Ovary (tissue), 9 donors: ENCODE data around the gene SUSD2. TPM values are rescaled to one million over a fixed set of nuclear protein-coding genes. Genes with fewer than 3 reads are reported as not detected.

Experiments used
- DNase-seq, 5 donors: peaks; one replicate each; pipeline ENCODE4 v3.0.0-alpha.2; 2019 to 2020
- H3K27ac ChIP-seq, 2 donors: fragments of 200-600 bp; one replicate each; pipeline versions ENCODE4 v1.5.1 to v1.8.0; 2019 to 2022
- H3K27me3 ChIP-seq: fragments of 200-600 bp; one replicate; pipeline ENCODE4 v1.8.0; 2022
- H3K36me3 ChIP-seq: fragments of 200-600 bp; sonication (generic); one replicate; pipeline ENCODE4 v1.5.1; 2019
- H3K4me1 ChIP-seq: one replicate; pipeline ENCODE4 v1.8.1; 2013; ENCODE audit warnings: mild to moderate bottlenecking, moderate library complexity; ENCODE audit not compliant: insufficient read depth
- H3K4me3 ChIP-seq: fragments of 200-600 bp; sonication (generic); one replicate; pipeline ENCODE4 v1.5.1; 2017
- H3K9me3 ChIP-seq, 2 donors: fragments of 200-600 bp in 1 of 2; sonication (generic) in 1 of 2; one replicate each; pipeline versions ENCODE4 v1.5.1 to v1.8.1; 2013 to 2019; ENCODE audit warnings: mild to moderate bottlenecking in 1 of 2, moderate library complexity in 1 of 2
- EP300 ChIP-seq: sonication (generic); formaldehyde crosslinking; IDR thresholded peaks from one replicate; pipeline ENCODE4 v1.6.1; 2017; ENCODE audit warnings: antibody characterized with exemption
- POLR2A ChIP-seq: fragments of 450-650 bp; IDR thresholded peaks from one replicate; pipeline ENCODE4 v1.6.1; 2017; ENCODE audit warnings: antibody characterized with exemption, mild to moderate bottlenecking, moderate library complexity
- WGBS, 3 donors: extraction: QIAGEN DNeasy Blood & Tissue Kit in 1 of 3; methylation state at CpG; one replicate each; pipeline versions ENCODE4 v1.1.5 to v1.1.7; 2013 to 2017; 5-methylcytosine and 5-hydroxymethylcytosine counted together
- intact Hi-C, 4 donors: fragments of 100-400 bp; cut with DNase I; formaldehyde crosslinking; loops; one replicate each; pipeline versions ENCODE4 v1.11.0 to v1.15.1; 2022 to 2023
- polyA plus RNA-seq, 2 donors: library from polyadenylated mRNA; stranded (reverse); fragments of 200-250 nt in 1 of 2; fragments of 350-450 nt in 1 of 2; fragmentation: Illumina TruSeq in 1 of 2; extraction: RNeasy Lipid Tissue Mini Kit (QIAGEN cat#74804) in 1 of 2; gene quantifications; one replicate each; pipeline ENCODE4 v1.2.3, GENCODE V29; 2013 to 2014
- total RNA-seq, 7 donors: library from RNA; depleted of rRNA in 2 of 7; stranded (reverse); fragments of >200 nt in 2 of 7; fragmentation: NEBNext Ultra II Directional in 3 of 7; extraction: Animal tissue kit (Norgen Biotek cat#: 25700) in 3 of 7; gene quantifications; one replicate each; pipeline versions ENCODE4 v1.1.0 to v1.2.4, GENCODE V29; 2016 to 2023
- TF ChIP-seq, protein P1 (sequence below), 3 donors: fragments of 450-650 bp in 2 of 3; fragments of 200-600 bp in 1 of 3; IDR thresholded peaks; one replicate each; pipeline versions ENCODE4 v1.5.1 to v1.8.0; 2016 to 2022; ENCODE audit warnings: antibody characterized with exemption in 3 of 3, mild to moderate bottlenecking in 1 of 3
- donor health status: DM: no; HTN: no; CAD: no; lungs with moderate emphysema.
- donor health status: DM: no; HTN: no; CAD: no.
- donor health status: Bipolar disorder and iron deficiency.
- donor health status: DM: yes; HTN: yes; CAD: no.
- donor health status: DM: no; HTN: no; CAD: no.
- donor health status: DM: yes; HTN: yes; CAD: no.

The SUSD2 gene
- total and polyA plus RNA-seq, 9 donors = 0.45 to 4.1 (median 2.6) TPM

DNA sequence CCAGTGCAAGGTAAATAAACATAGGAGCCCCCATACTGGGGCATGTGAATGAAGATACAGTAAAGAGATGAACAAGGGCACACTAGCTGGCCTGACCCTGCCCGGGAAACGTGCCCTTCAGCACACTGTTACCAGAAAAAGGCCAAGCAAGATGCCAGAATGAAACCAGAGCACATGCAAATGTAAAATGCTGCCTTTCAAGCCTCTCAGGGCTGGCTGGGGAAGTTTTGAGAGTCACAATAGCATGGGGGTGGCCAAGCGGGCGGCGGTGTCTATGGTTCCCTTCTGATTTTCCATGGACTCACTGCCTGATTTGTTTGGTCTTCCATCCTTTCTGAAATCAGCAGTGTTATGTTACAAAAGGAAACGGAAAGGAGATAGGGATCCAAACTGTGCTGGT lies 18.9 kb upstream of the SUSD2 start:
- Histone ChIP-seq H3K36me3 (no peaks in the 10 kb centered on the region), H3K4me3 (no peak overlapping the region), H3K27me3 (no peaks in the 10 kb centered on the region), H3K9me3 (no peaks in the 10 kb centered on the region), H3K4me1 (peaks cover 4% of the 10 kb centered on the region), H3K27ac (no peak overlapping the region)
- intact Hi-C loops = no loop called here
- WGBS, 3 donors = 82 to 87% (median 86%) methylated on average over 6 of the region's 6 CpGs
- TF ChIP-seq EP300 (no peak), POLR2A (no peak)
- TF ChIP-seq, protein P1, sequence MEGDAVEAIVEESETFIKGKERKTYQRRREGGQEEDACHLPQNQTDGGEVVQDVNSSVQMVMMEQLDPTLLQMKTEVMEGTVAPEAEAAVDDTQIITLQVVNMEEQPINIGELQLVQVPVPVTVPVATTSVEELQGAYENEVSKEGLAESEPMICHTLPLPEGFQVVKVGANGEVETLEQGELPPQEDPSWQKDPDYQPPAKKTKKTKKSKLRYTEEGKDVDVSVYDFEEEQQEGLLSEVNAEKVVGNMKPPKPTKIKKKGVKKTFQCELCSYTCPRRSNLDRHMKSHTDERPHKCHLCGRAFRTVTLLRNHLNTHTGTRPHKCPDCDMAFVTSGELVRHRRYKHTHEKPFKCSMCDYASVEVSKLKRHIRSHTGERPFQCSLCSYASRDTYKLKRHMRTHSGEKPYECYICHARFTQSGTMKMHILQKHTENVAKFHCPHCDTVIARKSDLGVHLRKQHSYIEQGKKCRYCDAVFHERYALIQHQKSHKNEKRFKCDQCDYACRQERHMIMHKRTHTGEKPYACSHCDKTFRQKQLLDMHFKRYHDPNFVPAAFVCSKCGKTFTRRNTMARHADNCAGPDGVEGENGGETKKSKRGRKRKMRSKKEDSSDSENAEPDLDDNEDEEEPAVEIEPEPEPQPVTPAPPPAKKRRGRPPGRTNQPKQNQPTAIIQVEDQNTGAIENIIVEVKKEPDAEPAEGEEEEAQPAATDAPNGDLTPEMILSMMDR (IDR thresholded peaks at IDR 0.05) = no peak
- DNase-seq = no peak

DNA sequence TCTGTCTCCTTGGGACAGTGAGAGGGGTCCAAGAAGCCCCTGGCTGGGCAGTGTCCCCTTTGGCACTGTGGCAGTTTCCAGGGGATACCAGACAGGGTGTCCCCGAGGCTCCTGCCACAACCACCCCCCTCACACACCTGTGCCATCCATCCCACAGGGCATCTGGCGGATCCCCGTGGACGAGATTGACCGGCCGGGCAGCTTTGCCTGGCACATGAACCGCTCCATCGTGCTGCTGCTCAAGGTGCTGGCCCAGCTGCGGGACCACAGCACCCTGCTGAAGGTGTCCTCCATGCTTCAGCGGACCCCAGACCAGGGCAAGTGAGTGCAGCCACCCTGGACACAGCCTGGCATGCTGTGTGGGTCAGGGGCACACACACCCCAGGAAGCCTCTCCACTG lies 17.0 kb upstream of the SUSD2 start:
- Histone ChIP-seq H3K27me3 (no peaks in the 10 kb centered on the region), H3K4me3 (no peak overlapping the region), H3K9me3 (no peaks in the 10 kb centered on the region), H3K36me3 (no peaks in the 10 kb centered on the region), H3K4me1 (no peaks in the 10 kb centered on the region), H3K27ac (no peak overlapping the region)
- WGBS, 3 donors = 89 to 98% (median 91%) methylated on average over 7 to 10 of the region's 10 CpGs
- TF ChIP-seq EP300 (no peak), POLR2A (no peak)
- TF ChIP-seq, protein P1 (IDR thresholded peaks at IDR 0.05) = no peak
- no peak for DNase-seq
- intact Hi-C loops = no loop called here

DNA sequence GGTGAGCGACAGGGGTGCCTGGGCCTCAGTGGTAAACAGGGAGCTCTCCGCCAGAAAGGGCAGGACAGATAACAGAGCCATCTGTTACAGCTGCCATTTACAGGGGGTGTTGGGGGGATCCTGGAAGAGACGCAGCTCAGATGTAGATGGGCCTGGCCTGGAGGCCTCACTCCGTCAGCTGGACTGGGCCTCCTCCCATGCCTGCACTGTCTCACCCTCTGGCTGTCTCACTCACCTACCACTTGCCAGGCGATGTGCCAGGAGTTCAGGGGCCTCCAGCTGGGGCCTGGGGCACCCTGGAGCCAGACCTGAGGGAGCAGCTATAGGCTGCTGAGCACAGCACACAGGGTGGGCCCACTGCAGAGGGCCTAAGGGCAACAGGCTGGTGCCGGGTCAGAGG lies 16.3 kb upstream of the SUSD2 start:
- intact Hi-C loops = no loop called here
- 74 to 84% (median 81%) methylated on average over 6 of the region's 6 CpGs for WGBS, 3 donors
- H3K36me3 ChIP-seq = no peaks in the 10 kb centered on the region

DNA sequence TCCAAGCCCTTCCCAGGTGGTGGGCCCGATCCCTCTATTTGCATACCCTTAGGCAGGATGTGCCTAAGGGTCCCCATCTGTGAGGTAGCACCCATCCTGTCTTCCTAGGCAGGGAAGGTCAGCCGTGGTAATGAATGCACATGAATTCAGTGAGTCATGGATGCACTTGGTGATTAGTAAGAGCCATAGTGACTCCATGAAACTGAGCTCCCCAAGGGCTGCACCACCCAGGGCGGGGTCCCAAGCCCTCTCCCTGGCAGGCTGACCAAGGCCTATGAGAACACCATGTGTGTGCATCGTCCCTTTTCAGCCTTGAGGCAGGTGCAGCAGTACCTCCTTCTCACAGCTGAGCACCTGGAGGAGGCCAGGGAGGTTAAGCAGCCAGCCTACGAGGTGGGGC lies 15.6 kb upstream of the SUSD2 start:
- Histone ChIP-seq H3K36me3 (no peaks in the 10 kb centered on the region), H3K27me3 (no peaks in the 10 kb centered on the region), H3K4me3 (no peak overlapping the region), H3K27ac (no peak overlapping the region), H3K9me3 (no peaks in the 10 kb centered on the region), H3K4me1 (no peaks in the 10 kb centered on the region)
- no peak for TF ChIP-seq EP300
- TF ChIP-seq POLR2A = no peak
- TF ChIP-seq, protein P1 (IDR thresholded peaks at IDR 0.05) = no peak
- no peak for DNase-seq
- intact Hi-C loops = no loop called here
- WGBS, 3 donors = 77 to 88% (median 78%) methylated on average over 5 of the region's 5 CpGs

More for the DNA sequence above, 16.3 kb upstream of the SUSD2 start:
- Histone ChIP-seq H3K9me3 (no peaks in the 10 kb centered on the region), H3K4me1 (no peaks in the 10 kb centered on the region), H3K27ac (no peak overlapping the region), H3K4me3 (no peak overlapping the region), H3K27me3 (no peaks in the 10 kb centered on the region)
- DNase-seq = no peak
- TF ChIP-seq POLR2A (no peak), EP300 (no peak)
- TF ChIP-seq, protein P1 (IDR thresholded peaks at IDR 0.05) = no peak
